Regular cardiac myocyte (primary cell): Measurements from ENCODE around the gene MAP2K6. TPM values are rescaled to one million over a fixed set of nuclear protein-coding genes. Genes with fewer than 3 reads are reported as not detected.

ENCODE experiments used
- total RNA-seq: library from RNA; depleted of rRNA; stranded (reverse); fragments of >200 nt; gene quantifications from 2 replicates; pipeline ENCODE4 v1.2.3, GENCODE V29; 2014

MAP2K6 gene
- total RNA-seq: 0.19 and 0.28 TPM in 2 replicates

DNA sequence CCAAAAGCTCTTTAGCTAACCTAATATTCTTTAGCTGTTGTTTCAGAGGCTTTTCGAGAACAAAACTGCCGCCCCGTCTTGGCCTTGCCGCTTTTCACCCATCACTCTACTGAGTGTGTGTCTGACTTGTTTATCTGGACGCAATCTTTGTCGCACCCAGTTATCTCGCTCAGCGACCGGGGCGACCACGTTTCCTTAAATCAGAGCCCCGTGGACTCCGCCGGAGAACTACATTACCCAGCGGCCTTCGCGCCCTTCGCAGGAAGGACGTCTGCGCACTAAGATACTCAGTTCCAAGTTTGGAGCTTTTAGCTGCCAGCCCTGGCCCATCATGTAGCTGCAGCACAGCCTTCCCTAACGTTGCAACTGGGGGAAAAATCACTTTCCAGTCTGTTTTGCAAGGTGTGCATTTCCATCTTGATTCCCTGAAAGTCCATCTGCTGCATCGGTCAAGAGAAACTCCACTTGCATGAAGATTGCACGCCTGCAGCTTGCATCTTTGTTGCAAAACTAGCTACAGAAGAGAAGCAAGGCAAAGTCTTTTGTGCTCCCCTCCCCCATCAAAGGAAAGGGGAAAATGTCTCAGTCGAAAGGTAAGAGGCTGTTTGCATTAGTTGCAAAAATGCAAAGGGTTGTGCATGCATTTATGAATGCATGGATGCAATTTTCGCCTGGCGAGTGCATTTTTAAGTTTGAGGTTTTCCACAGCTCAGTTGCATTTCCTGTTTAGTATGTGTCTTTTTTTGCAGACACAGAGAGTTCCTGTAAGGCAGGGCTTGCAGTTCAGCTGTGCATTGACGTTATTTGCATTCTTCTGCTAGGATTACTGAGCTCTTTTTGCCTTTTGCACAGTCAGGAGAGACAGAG is at the start of gene MAP2K6:
MAP2K6 (plus strand) TSS at position 290 of the 867 bp plus-strand sequence; CDS start at position 578, 288 bp downstream.

Other genes starting within 250 kb of the MAP2K6 start
- gene ABCA10, start 185.9 kb upstream of the MAP2K6 start, total RNA-seq: 0.77 and 3.9 TPM in 2 replicates
- gene ABCA5, start 87.6 kb upstream of the MAP2K6 start, total RNA-seq: 9.2 and 29.3 TPM in 2 replicates